Measurements from ENCODE around the gene HIGD1B. TPM values are rescaled to one million over a fixed set of nuclear protein-coding genes. Genes with fewer than 3 reads are reported as not detected.
A peak's percentile ranks its signal among the peaks of the same experiment; 100 is the strongest.

Gene HIGD1B
- polyA plus RNA-seq, 3 donors = not detected

DNA sequence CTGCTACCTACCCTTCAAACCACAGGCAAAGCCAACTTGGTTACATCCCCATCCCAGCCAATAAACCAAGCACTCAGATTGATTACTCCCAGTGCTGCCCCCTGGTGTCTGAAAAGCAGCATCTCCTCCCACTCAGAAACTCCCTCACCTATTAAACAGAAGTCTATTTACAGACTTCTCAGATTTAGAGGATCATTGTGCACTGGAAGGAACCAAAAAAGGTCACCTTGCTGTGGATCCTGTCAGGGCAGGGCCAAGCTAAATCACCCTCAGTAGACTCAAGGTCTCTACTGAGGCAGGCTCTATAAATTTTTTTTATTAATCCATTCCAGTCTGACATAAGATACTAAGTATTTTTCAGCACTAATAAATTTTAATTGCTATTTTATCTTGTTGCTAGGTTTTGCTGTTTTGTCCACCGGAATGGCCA, 17.6 kb downstream of the HIGD1B start:
- no peaks in the 10 kb centered on the region for H3K79me2 ChIP-seq (ENCODE audit: insufficient read depth, low read length)
- H4K20me1 ChIP-seq (ENCODE audit: insufficient read depth, low read length) = peaks cover 10% of the 10 kb centered on the region
- H3K4me3 Mint-ChIP-seq = no peak overlapping the region
- no peaks in the 10 kb centered on the region for H3K27me3 ChIP-seq (ENCODE audit: control insufficient read depth in 2 of 2, insufficient read depth in 2 of 2, low read length in 2 of 2)
- no peaks in the 10 kb centered on the region for H3K4me1 ChIP-seq (ENCODE audit: control insufficient read depth in 1 of 2, insufficient read depth in 2 of 2, low read length in 2 of 2)
- H3K4me1 Mint-ChIP-seq = no peaks in the 10 kb centered on the region
- H3K27me3 Mint-ChIP-seq (ENCODE audit: low read depth in 3 of 3) = no peaks in the 10 kb centered on the region
- H3K9ac ChIP-seq (ENCODE audit: insufficient read depth, low read length, poor library complexity, severe bottlenecking) = no peak overlapping the region
- no CpG with 5 or more reads among the region's 1 CpG for WGBS (ENCODE audit: insufficient coverage)
- peak; percentile 54 to 69 (median 69) for DNase-seq
- no peak overlapping the region for H3K27ac Mint-ChIP-seq
- TF ChIP-seq CTCF (IDR thresholded peaks at IDR 0.05) = peak; percentile 90
- no peak overlapping the region for H3K4me3 ChIP-seq (replicated peaks in 1 of 3; ENCODE audit: low read depth in 2 of 3, low read length in 3 of 3)
- H3K36me3 ChIP-seq (replicated peaks in 1 of 2; ENCODE audit: control insufficient read depth in 1 of 2, insufficient read depth in 2 of 2, low read length in 2 of 2) = peaks cover 80 to 100% of the 10 kb centered on the region in 2 donors
- no peaks in the 10 kb centered on the region for H3K9me3 Mint-ChIP-seq
- no peaks in the 10 kb centered on the region for H3K9me3 ChIP-seq (replicated peaks in 1 of 2; ENCODE audit: control insufficient read depth in 1 of 2, insufficient read depth in 1 of 2, low read length in 2 of 2)
- H3K36me3 Mint-ChIP-seq = peaks cover 86 to 96% of the 10 kb centered on the region in 2 donors
- intact Hi-C loops (cut with micrococcal nuclease) = loop anchor here (1.0 kb wide), 1 partner anchor 90 kb away; no protein-coding TSS in a partner anchor
- no peak overlapping the region for H3K4me2 ChIP-seq (replicated peaks; ENCODE audit: extremely low read depth, low read length, poor library complexity, severe bottlenecking)
- no peak overlapping the region for H3K27ac ChIP-seq (ENCODE audit: low read depth in 1 of 2, low read length in 2 of 2)
- H2AFZ ChIP-seq (ENCODE audit: insufficient read depth, low read depth, low read length, poor library complexity, severe bottlenecking) = no peak overlapping the region

GRCh38 chr17:44865931-44866330, 18.2 kb downstream of the HIGD1B start:
- Histone ChIP-seq H3K4me1 (ENCODE audit: control insufficient read depth in 1 of 2, insufficient read depth in 2 of 2, low read length in 2 of 2) (no peaks in the 10 kb centered on the region), H3K4me3 (replicated peaks in 1 of 3; ENCODE audit: low read depth in 2 of 3, low read length in 3 of 3) (no peak overlapping the region), H2AFZ (ENCODE audit: insufficient read depth, low read depth, low read length, poor library complexity, severe bottlenecking) (no peak overlapping the region), H3K27ac (ENCODE audit: low read depth in 1 of 2, low read length in 2 of 2) (no peak overlapping the region), H3K36me3 (replicated peaks in 1 of 2; ENCODE audit: control insufficient read depth in 1 of 2, insufficient read depth in 2 of 2, low read length in 2 of 2) (peaks cover 79 to 100% of the 10 kb centered on the region in 2 donors), H3K9me3 (replicated peaks in 1 of 2; ENCODE audit: control insufficient read depth in 1 of 2, insufficient read depth in 1 of 2, low read length in 2 of 2) (no peaks in the 10 kb centered on the region), H3K27me3 (ENCODE audit: control insufficient read depth in 2 of 2, insufficient read depth in 2 of 2, low read length in 2 of 2) (no peaks in the 10 kb centered on the region), H3K79me2 (ENCODE audit: insufficient read depth, low read length) (no peaks in the 10 kb centered on the region), H4K20me1 (ENCODE audit: insufficient read depth, low read length) (peaks cover 10% of the 10 kb centered on the region), H3K9ac (ENCODE audit: insufficient read depth, low read length, poor library complexity, severe bottlenecking) (no peak overlapping the region), H3K4me2 (replicated peaks; ENCODE audit: extremely low read depth, low read length, poor library complexity, severe bottlenecking) (no peak overlapping the region)
- peak overlapping the region in 2 of 7 donors; percentile 8 to 32 for H3K27ac Mint-ChIP-seq
- no peak for TF ChIP-seq CTCF (IDR thresholded peaks at IDR 0.05)
- H3K4me3 Mint-ChIP-seq = no peak overlapping the region
- DNase-seq = no peak
- WGBS (ENCODE audit: insufficient coverage) = 98% methylated on average over 5 of the region's 6 CpGs
- intact Hi-C loops (cut with micrococcal nuclease) = loop anchor here (1.0 kb wide), 1 partner anchor 91 kb away; no protein-coding TSS in a partner anchor
- H3K36me3 Mint-ChIP-seq = peaks cover 84 to 96% of the 10 kb centered on the region in 2 donors
- no peaks in the 10 kb centered on the region for H3K9me3 Mint-ChIP-seq
- no peaks in the 10 kb centered on the region for H3K4me1 Mint-ChIP-seq
- no peaks in the 10 kb centered on the region for H3K27me3 Mint-ChIP-seq (ENCODE audit: low read depth in 3 of 3)

All from CD14-positive monocyte (primary cell).